Measurements from ENCODE around the gene LAMTOR1. TPM values are rescaled to one million over a fixed set of nuclear protein-coding genes. Genes with fewer than 3 reads are reported as not detected.

Gene LAMTOR1
- total RNA-seq, 1 donor from 2014 or later, result 65.8 TPM

- no peaks in the 10 kb centered on the region for H3K9me3 ChIP-seq (ENCODE audit: insufficient read depth, low read depth, low read length)
- DNase-seq (ENCODE audit: low read depth) (peak; percentile 25), FAIRE-seq (no peak)
- peaks cover 89% of the 10 kb centered on the region for H3K79me2 ChIP-seq (ENCODE audit: insufficient read depth, low read length)
- H3K27ac ChIP-seq (ENCODE audit: low read depth, low read length), result peak overlapping the region; percentile 54
- H3K4me2 ChIP-seq (ENCODE audit: low read length), result peak overlapping the region; percentile 73
- H3K9ac ChIP-seq (ENCODE audit: low read length), result peak overlapping the region; percentile 63
- no peaks in the 10 kb centered on the region for H3K27me3 Mint-ChIP-seq (ENCODE audit: low read depth, unreplicated experiment)
- H3K4me1 ChIP-seq (ENCODE audit: insufficient read depth, low read length), result peaks cover 46% of the 10 kb centered on the region
- H3K4me3 Mint-ChIP-seq (ENCODE audit: unreplicated experiment), result peak overlapping the region; percentile 82
- H3K36me3 ChIP-seq (ENCODE audit: insufficient read depth, low read length), result no peaks in the 10 kb centered on the region
- H2AFZ ChIP-seq (ENCODE audit: low read depth, low read length), result no peak overlapping the region
- no peaks in the 10 kb centered on the region for H3K9me3 Mint-ChIP-seq (ENCODE audit: unreplicated experiment)
- no peaks in the 10 kb centered on the region for H4K20me1 ChIP-seq (ENCODE audit: insufficient read depth, low read length)
- TF ChIP-seq EZH2 (IDR thresholded peaks at IDR 0.05; ENCODE audit: insufficient read depth, low read length) (no peak), CTCF (IDR thresholded peaks at IDR 0.05; ENCODE audit: insufficient read depth, low read depth, low read length) (no peak)
- H3K36me3 Mint-ChIP-seq (ENCODE audit: low read depth, unreplicated experiment), result peaks cover 4% of the 10 kb centered on the region
- H3K4me3 ChIP-seq (ENCODE audit: insufficient read depth, low read depth, low read length), result peak overlapping the region; percentile 4
- H3K4me1 Mint-ChIP-seq (ENCODE audit: low read depth, unreplicated experiment), result peaks cover 64% of the 10 kb centered on the region
- peak overlapping the region; percentile 97 for H3K27ac Mint-ChIP-seq (ENCODE audit: unreplicated experiment)
- no peaks in the 10 kb centered on the region for H3K27me3 ChIP-seq (ENCODE audit: insufficient read depth, low read length)
Measured at GRCh38 chr11:72069200-72069599, 33.9 kb downstream of the LAMTOR1 start.

- Histone ChIP-seq H3K27ac (ENCODE audit: low read depth, low read length) (no peak overlapping the region), H3K4me3 (ENCODE audit: insufficient read depth, low read depth, low read length) (no peak overlapping the region), H3K27me3 (ENCODE audit: insufficient read depth, low read length) (no peaks in the 10 kb centered on the region), H3K4me2 (ENCODE audit: low read length) (no peak overlapping the region), H4K20me1 (ENCODE audit: insufficient read depth, low read length) (no peaks in the 10 kb centered on the region), H3K36me3 (ENCODE audit: insufficient read depth, low read length) (no peaks in the 10 kb centered on the region), H3K9me3 (ENCODE audit: insufficient read depth, low read depth, low read length) (no peaks in the 10 kb centered on the region), H2AFZ (ENCODE audit: low read depth, low read length) (no peak overlapping the region), H3K79me2 (ENCODE audit: insufficient read depth, low read length) (peaks cover 85% of the 10 kb centered on the region), H3K4me1 (ENCODE audit: insufficient read depth, low read length) (peaks cover 40% of the 10 kb centered on the region), H3K9ac (ENCODE audit: low read length) (no peak overlapping the region)
- Mint-ChIP-seq H3K36me3 (ENCODE audit: low read depth, unreplicated experiment) (peaks cover 4% of the 10 kb centered on the region), H3K9me3 (ENCODE audit: unreplicated experiment) (no peaks in the 10 kb centered on the region), H3K4me1 (ENCODE audit: low read depth, unreplicated experiment) (peaks cover 59% of the 10 kb centered on the region), H3K27ac (ENCODE audit: unreplicated experiment) (no peak overlapping the region), H3K27me3 (ENCODE audit: low read depth, unreplicated experiment) (no peaks in the 10 kb centered on the region), H3K4me3 (ENCODE audit: unreplicated experiment) (peak overlapping the region; percentile 14)
- DNase-seq (ENCODE audit: low read depth) (no peak), FAIRE-seq (no peak)
- TF ChIP-seq CTCF (IDR thresholded peaks at IDR 0.05; ENCODE audit: insufficient read depth, low read depth, low read length) (no peak), EZH2 (IDR thresholded peaks at IDR 0.05; ENCODE audit: insufficient read depth, low read length) (no peak)
Measured at GRCh38 chr11:72067676-72068075, 35.4 kb downstream of the LAMTOR1 start.

DNA sequence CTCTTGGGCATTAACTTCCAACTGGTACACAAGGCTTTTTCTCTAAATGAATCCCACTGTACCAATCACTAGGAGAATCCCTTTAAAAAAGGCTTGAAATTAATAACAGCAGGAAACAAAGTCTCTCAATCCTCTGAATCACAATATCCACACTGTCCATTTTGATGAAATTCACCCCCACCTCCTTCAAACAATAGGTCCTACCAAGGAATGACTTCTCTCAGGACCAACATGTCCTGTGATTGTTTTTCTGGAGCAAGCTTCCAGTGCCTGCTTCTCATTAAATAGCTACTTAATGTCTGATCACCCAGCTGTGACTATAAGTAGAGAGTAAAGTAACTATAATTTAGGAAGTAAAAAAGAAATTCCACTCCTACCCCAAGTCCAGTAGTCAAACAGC, 35.8 kb downstream of the LAMTOR1 start:
- H3K9me3 Mint-ChIP-seq (ENCODE audit: unreplicated experiment), result no peaks in the 10 kb centered on the region
- H3K36me3 Mint-ChIP-seq (ENCODE audit: low read depth, unreplicated experiment), result peaks cover 4% of the 10 kb centered on the region
- FAIRE-seq, result no peak
- no peak for DNase-seq (ENCODE audit: low read depth)
- no peak for TF ChIP-seq EZH2 (IDR thresholded peaks at IDR 0.05; ENCODE audit: insufficient read depth, low read length)
- no peak for TF ChIP-seq CTCF (IDR thresholded peaks at IDR 0.05; ENCODE audit: insufficient read depth, low read depth, low read length)
- no peak overlapping the region for H3K4me3 ChIP-seq (ENCODE audit: insufficient read depth, low read depth, low read length)
- no peaks in the 10 kb centered on the region for H3K36me3 ChIP-seq (ENCODE audit: insufficient read depth, low read length)
- no peak overlapping the region for H3K4me2 ChIP-seq (ENCODE audit: low read length)
- no peaks in the 10 kb centered on the region for H3K27me3 Mint-ChIP-seq (ENCODE audit: low read depth, unreplicated experiment)
- peaks cover 83% of the 10 kb centered on the region for H3K79me2 ChIP-seq (ENCODE audit: insufficient read depth, low read length)
- peak overlapping the region; percentile 14 for H3K4me3 Mint-ChIP-seq (ENCODE audit: unreplicated experiment)
- H3K9ac ChIP-seq (ENCODE audit: low read length), result no peak overlapping the region
- no peaks in the 10 kb centered on the region for H3K27me3 ChIP-seq (ENCODE audit: insufficient read depth, low read length)
- no peak overlapping the region for H3K27ac Mint-ChIP-seq (ENCODE audit: unreplicated experiment)
- peaks cover 54% of the 10 kb centered on the region for H3K4me1 Mint-ChIP-seq (ENCODE audit: low read depth, unreplicated experiment)
- H3K9me3 ChIP-seq (ENCODE audit: insufficient read depth, low read depth, low read length), result no peaks in the 10 kb centered on the region
- H3K27ac ChIP-seq (ENCODE audit: low read depth, low read length), result no peak overlapping the region
- H2AFZ ChIP-seq (ENCODE audit: low read depth, low read length), result no peak overlapping the region
- H3K4me1 ChIP-seq (ENCODE audit: insufficient read depth, low read length), result peaks cover 36% of the 10 kb centered on the region
- H4K20me1 ChIP-seq (ENCODE audit: insufficient read depth, low read length), result no peaks in the 10 kb centered on the region
